ENCODE data around the gene STARD7.

Gene STARD7

DNA sequence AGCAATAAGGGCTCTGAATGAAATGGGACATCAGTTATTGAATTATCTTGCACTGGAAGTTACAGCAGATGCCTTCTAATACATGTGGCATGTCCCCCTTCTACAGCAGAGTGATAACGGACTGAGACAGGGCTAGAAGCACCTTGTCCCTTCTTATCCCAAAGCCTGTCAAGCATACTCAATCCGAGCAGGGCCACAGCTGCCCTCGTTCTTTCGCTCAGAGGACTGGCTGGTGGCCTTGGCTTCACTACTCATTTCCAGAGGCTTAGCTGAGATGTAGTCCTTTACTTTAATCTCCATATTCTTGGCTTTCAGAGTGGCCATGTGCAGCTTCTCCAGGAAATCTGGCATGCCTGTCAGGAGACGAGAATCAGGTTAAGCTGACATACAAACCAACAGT lies 22.1 kb downstream of the STARD7 start:
- no peak overlapping the region for H3K9ac ChIP-seq (ENCODE audit: low read depth, low read length)
- no peaks in the 10 kb centered on the region for H3K27me3 ChIP-seq (ENCODE audit: control insufficient read depth, insufficient read depth, low read length)
- H3K36me3 ChIP-seq (ENCODE audit: control insufficient read depth, insufficient read depth, low read length) = peaks cover 33% of the 10 kb centered on the region
- no peaks in the 10 kb centered on the region for H3K4me1 ChIP-seq (ENCODE audit: control insufficient read depth, insufficient read depth, low read length)
- H3K4me3 ChIP-seq (ENCODE audit: low read depth, low read length) = no peak overlapping the region
- no peaks in the 10 kb centered on the region for H3K9me3 ChIP-seq (ENCODE audit: control insufficient read depth, insufficient read depth, low read length)

DNA sequence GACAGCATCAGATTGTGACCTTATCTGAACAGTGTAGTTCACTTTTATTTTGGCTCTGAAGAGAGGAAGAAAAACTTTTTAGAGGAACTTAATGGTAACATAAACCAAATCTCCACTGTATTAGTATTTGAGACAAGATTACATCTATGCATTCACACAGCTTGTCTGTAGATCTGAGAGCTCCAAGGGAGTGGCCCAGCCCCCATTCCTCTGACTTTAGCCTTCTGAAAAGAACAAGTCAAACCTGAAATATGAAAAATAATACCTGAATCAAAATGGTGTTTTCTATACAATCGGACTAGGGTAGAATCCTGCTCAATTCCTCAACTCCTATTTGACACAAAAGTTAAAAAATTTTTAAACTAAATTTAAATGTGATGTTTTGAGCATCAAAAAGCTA lies 23.1 kb downstream of the STARD7 start:
- Histone ChIP-seq H3K4me1 (ENCODE audit: control insufficient read depth, insufficient read depth, low read length) (no peaks in the 10 kb centered on the region), H3K9ac (ENCODE audit: low read depth, low read length) (no peak overlapping the region), H3K4me3 (ENCODE audit: low read depth, low read length) (no peak overlapping the region), H3K36me3 (ENCODE audit: control insufficient read depth, insufficient read depth, low read length) (peaks cover 30% of the 10 kb centered on the region), H3K9me3 (ENCODE audit: control insufficient read depth, insufficient read depth, low read length) (no peaks in the 10 kb centered on the region), H3K27me3 (ENCODE audit: control insufficient read depth, insufficient read depth, low read length) (no peaks in the 10 kb centered on the region)

DNA sequence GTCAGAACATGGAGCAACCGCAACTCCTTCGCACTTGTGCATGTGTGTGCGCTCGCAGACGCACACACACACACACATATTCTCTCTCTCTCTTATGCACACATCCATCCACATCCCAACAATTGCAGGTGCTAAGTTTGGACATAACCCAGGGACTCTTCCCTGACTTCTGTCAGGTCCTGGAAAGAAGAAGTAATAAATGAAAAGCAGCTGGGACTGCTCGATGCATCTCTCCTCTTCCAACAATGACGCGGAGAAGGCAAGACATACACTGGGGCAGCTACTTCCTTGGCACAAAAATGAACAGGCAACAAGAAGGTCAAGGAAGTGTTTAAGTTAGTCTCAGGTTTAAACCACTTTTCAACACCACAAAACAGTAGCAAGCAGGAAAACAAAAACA lies 23.6 kb downstream of the STARD7 start:
- H3K9ac ChIP-seq (ENCODE audit: low read depth, low read length) = no peak overlapping the region
- peaks cover 29% of the 10 kb centered on the region for H3K36me3 ChIP-seq (ENCODE audit: control insufficient read depth, insufficient read depth, low read length)
- no peak overlapping the region for H3K4me3 ChIP-seq (ENCODE audit: low read depth, low read length)

DNA sequence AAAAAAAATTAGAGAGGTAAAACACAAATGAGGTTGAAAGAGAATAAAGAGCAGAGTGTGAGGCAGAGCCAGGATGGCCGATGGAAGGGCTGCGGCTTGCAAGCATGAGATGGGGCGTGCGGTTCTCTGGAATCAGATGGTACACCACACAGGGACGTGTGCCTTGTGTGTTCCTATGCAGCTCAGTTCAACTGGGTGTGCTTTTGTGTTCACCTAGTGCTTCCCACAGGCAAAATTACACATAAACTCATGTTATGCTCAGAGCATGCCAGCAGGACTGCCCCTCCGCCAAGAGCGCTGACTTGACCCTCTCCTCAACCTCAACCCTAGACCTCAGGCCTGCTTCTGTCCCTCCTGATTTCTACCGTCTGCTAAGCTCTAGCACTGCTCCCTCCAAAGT lies 24.4 kb downstream of the STARD7 start:
- Histone ChIP-seq H3K4me1 (ENCODE audit: control insufficient read depth, insufficient read depth, low read length) (no peaks in the 10 kb centered on the region), H3K9ac (ENCODE audit: low read depth, low read length) (no peak overlapping the region), H3K36me3 (ENCODE audit: control insufficient read depth, insufficient read depth, low read length) (peaks cover 28% of the 10 kb centered on the region), H3K9me3 (ENCODE audit: control insufficient read depth, insufficient read depth, low read length) (no peaks in the 10 kb centered on the region), H3K4me3 (ENCODE audit: low read depth, low read length) (no peak overlapping the region), H3K27me3 (ENCODE audit: control insufficient read depth, insufficient read depth, low read length) (no peaks in the 10 kb centered on the region)

More for the DNA sequence above, 23.6 kb downstream of the STARD7 start:
- no peaks in the 10 kb centered on the region for H3K27me3 ChIP-seq (ENCODE audit: control insufficient read depth, insufficient read depth, low read length)
- H3K9me3 ChIP-seq (ENCODE audit: control insufficient read depth, insufficient read depth, low read length) = no peaks in the 10 kb centered on the region
- no peaks in the 10 kb centered on the region for H3K4me1 ChIP-seq (ENCODE audit: control insufficient read depth, insufficient read depth, low read length)

DNA sequence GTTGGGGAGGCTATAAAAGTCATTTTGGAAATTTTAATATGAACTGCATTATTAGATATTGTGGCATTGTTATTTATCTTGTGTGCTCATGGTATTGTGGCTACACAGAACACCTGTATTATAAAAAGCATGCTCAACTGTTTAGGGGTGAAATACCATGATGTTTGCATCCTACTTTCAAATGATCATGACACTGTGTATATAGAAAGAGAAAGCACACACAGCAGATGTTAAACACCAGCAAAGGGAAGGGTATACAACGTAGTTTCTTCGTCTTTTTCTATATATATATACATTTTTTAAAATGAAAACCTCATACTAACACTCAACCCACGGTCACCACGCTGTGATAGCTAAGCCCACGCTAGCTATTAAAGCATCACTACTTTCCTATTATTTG lies 27.1 kb downstream of the STARD7 start:
- peaks cover 15% of the 10 kb centered on the region for H3K36me3 ChIP-seq (ENCODE audit: control insufficient read depth, insufficient read depth, low read length)
- no peaks in the 10 kb centered on the region for H3K27me3 ChIP-seq (ENCODE audit: control insufficient read depth, insufficient read depth, low read length)
- H3K9ac ChIP-seq (ENCODE audit: low read depth, low read length) = no peak overlapping the region
- H3K4me1 ChIP-seq (ENCODE audit: control insufficient read depth, insufficient read depth, low read length) = no peaks in the 10 kb centered on the region
- no peak overlapping the region for H3K4me3 ChIP-seq (ENCODE audit: low read depth, low read length)
- no peaks in the 10 kb centered on the region for H3K9me3 ChIP-seq (ENCODE audit: control insufficient read depth, insufficient read depth, low read length)

DNA sequence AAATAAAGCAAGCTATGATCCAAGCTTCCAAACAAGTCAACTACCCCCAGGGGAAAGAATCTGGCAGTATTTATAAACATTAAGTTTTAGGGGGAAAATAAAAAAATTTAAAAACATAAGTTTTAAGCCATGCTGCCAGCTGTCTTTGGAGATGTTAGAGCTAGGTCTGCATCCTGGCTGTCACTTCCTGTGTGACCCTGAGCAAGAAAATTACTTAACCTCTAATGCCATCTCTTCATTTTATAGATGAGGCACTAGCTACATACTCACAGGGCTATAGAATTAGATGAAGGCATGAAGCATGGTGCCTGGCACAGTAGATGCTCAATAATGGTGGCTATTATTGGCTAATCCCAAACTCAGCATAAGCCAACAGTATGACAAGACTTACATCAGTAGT lies 28.1 kb downstream of the STARD7 start:
- Histone ChIP-seq H3K4me1 (ENCODE audit: control insufficient read depth, insufficient read depth, low read length) (no peaks in the 10 kb centered on the region), H3K4me3 (ENCODE audit: low read depth, low read length) (no peak overlapping the region), H3K36me3 (ENCODE audit: control insufficient read depth, insufficient read depth, low read length) (peaks cover 5% of the 10 kb centered on the region), H3K27me3 (ENCODE audit: control insufficient read depth, insufficient read depth, low read length) (no peaks in the 10 kb centered on the region), H3K9ac (ENCODE audit: low read depth, low read length) (no peak overlapping the region), H3K9me3 (ENCODE audit: control insufficient read depth, insufficient read depth, low read length) (no peaks in the 10 kb centered on the region)

DNA sequence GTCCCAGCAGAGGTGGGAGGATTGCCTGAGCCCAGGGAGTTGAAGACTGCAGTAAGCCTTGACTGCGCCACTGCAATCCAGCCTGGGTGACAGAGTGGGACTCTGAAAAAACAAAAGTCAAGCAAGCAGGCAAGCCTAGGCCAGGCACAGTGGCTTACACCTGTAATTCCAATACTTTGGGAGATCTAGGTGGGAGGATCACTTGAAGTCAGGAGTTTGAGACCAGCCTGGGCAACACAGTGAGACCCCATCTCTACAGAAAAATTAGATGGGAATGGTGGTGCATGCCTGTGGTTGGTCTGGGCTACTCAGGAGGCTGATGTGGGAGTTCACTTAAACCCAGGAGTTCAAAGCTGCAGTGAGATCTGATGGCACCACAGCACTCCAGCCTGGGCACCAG lies 28.6 kb downstream of the STARD7 start:
- no peaks in the 10 kb centered on the region for H3K27me3 ChIP-seq (ENCODE audit: control insufficient read depth, insufficient read depth, low read length)
- peaks cover 5% of the 10 kb centered on the region for H3K36me3 ChIP-seq (ENCODE audit: control insufficient read depth, insufficient read depth, low read length)
- H3K9me3 ChIP-seq (ENCODE audit: control insufficient read depth, insufficient read depth, low read length) = no peaks in the 10 kb centered on the region
- no peaks in the 10 kb centered on the region for H3K4me1 ChIP-seq (ENCODE audit: control insufficient read depth, insufficient read depth, low read length)
- H3K9ac ChIP-seq (ENCODE audit: low read depth, low read length) = no peak overlapping the region
- no peak overlapping the region for H3K4me3 ChIP-seq (ENCODE audit: low read depth, low read length)

DNA sequence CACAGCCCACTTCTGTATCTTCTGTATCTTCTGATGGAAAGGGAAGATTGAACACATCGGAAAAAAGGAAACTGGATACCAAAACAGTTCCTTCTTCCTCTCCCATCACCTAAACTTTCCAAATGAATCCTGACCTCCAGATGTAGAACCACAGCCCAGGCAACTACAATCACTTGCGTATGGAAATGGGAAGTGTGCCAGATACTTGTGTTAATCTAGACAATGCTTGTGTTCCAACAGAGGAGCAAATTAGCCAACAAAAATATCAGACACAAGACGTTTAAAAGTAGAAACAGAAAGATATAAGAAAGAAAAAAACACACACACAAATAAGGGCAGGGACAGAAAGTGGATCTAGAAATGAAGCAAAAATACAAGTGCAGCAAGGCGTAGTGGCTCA lies 32.0 kb downstream of the STARD7 start:
- H3K4me3 ChIP-seq (ENCODE audit: low read depth, low read length) = no peak overlapping the region
- no peak overlapping the region for H3K9ac ChIP-seq (ENCODE audit: low read depth, low read length)
- H3K36me3 ChIP-seq (ENCODE audit: control insufficient read depth, insufficient read depth, low read length) = no peaks in the 10 kb centered on the region
- no peaks in the 10 kb centered on the region for H3K27me3 ChIP-seq (ENCODE audit: control insufficient read depth, insufficient read depth, low read length)
- no peaks in the 10 kb centered on the region for H3K4me1 ChIP-seq (ENCODE audit: control insufficient read depth, insufficient read depth, low read length)
- no peaks in the 10 kb centered on the region for H3K9me3 ChIP-seq (ENCODE audit: control insufficient read depth, insufficient read depth, low read length)

DNA sequence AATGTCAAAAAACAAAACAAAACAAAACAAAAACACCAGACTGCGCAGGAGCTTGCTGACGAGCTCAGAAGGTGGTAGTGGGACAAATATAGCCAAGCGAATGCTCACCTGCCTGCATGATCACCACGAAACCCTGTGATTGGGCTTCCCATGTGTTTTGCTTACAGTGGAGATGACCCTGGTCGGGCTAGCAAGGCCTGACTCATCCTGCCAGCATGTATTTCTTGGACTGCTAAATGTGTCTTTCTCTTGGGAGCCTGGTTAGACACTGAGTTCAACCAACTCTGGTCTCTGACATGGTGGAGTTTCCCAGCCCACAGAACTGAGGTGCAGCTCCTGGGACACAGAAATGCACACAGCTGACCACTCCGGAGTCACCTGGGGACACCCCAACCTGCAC lies 32.7 kb downstream of the STARD7 start:
- Histone ChIP-seq H3K4me1 (ENCODE audit: control insufficient read depth, insufficient read depth, low read length) (no peaks in the 10 kb centered on the region), H3K9me3 (ENCODE audit: control insufficient read depth, insufficient read depth, low read length) (no peaks in the 10 kb centered on the region), H3K4me3 (ENCODE audit: low read depth, low read length) (no peak overlapping the region), H3K9ac (ENCODE audit: low read depth, low read length) (no peak overlapping the region), H3K36me3 (ENCODE audit: control insufficient read depth, insufficient read depth, low read length) (no peaks in the 10 kb centered on the region), H3K27me3 (ENCODE audit: control insufficient read depth, insufficient read depth, low read length) (no peaks in the 10 kb centered on the region)

DNA sequence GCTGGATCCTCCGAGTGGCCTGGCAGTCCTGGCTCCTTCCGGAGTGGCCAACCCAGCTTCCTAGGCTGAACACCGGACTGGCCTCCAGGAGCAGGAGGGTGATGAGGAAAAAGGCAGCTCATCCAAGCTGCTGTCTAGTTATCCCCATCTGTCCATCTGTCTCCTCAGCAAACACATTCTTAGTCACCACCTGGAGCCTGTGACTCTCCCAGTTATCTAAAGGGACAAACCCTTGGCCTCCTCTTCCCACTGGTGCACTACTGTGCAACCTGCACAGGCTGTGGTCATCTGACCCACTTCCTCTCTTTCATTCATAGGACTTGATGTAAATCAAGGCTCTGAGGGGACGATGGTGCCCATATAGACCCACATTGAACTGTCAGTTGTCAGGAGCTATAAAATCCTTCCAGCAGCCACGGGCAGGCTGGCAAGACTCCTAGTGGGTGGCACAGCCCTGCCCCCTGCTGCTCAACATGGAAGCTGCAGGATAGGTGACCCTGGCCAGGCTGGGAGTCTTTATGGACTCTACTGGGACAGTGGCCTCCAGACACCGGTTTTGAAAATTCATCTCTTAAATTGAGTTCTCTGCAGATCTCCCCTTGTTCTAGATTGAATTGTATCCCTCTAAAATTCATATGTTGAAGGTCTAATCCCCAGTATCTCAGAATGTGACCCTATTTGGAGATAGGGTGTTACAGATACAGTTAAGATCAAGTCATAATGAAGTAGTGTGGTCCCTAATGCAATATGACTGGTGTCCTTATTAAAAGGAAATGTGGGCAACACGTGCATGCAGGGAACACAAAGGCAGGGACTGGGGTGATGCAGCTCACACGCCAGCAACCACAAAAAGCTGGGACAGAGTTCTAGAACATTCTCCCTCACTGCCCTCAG lies 34.1 kb downstream of the STARD7 start:
- Histone ChIP-seq H3K4me1 (ENCODE audit: control insufficient read depth, insufficient read depth, low read length) (no peaks in the 10 kb centered on the region), H3K36me3 (ENCODE audit: control insufficient read depth, insufficient read depth, low read length) (no peaks in the 10 kb centered on the region)

DNA sequence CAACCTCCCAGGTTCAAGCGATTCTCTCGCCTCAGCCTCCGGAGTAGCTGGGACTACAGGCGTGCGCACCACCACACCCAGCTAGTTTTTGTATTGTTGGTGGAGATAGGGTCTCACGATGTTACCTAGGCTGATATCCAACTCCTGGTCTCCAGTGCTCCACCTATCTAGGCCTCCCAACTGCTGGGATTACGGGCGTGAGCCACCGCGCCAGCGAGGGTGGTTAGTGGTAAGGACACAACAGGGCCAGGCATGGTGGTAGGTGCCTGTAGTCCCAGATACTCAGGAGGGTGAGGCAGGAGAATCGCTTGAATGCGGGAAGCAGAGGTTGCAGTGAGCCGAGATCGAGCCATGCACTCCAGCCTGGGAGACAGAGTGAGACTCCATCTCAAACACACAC lies 36.8 kb downstream of the STARD7 start:
- Histone ChIP-seq H3K4me3 (ENCODE audit: low read depth, low read length) (no peak overlapping the region), H3K9ac (ENCODE audit: low read depth, low read length) (no peak overlapping the region), H3K27me3 (ENCODE audit: control insufficient read depth, insufficient read depth, low read length) (no peaks in the 10 kb centered on the region), H3K9me3 (ENCODE audit: control insufficient read depth, insufficient read depth, low read length) (no peaks in the 10 kb centered on the region), H3K4me1 (ENCODE audit: control insufficient read depth, insufficient read depth, low read length) (no peaks in the 10 kb centered on the region), H3K36me3 (ENCODE audit: control insufficient read depth, insufficient read depth, low read length) (no peaks in the 10 kb centered on the region)

More for the DNA sequence above, 34.1 kb downstream of the STARD7 start:
- Histone ChIP-seq H3K9me3 (ENCODE audit: control insufficient read depth, insufficient read depth, low read length) (no peaks in the 10 kb centered on the region), H3K9ac (ENCODE audit: low read depth, low read length) (no peak overlapping the region), H3K27me3 (ENCODE audit: control insufficient read depth, insufficient read depth, low read length) (no peaks in the 10 kb centered on the region), H3K4me3 (ENCODE audit: low read depth, low read length) (no peak overlapping the region)

DNA sequence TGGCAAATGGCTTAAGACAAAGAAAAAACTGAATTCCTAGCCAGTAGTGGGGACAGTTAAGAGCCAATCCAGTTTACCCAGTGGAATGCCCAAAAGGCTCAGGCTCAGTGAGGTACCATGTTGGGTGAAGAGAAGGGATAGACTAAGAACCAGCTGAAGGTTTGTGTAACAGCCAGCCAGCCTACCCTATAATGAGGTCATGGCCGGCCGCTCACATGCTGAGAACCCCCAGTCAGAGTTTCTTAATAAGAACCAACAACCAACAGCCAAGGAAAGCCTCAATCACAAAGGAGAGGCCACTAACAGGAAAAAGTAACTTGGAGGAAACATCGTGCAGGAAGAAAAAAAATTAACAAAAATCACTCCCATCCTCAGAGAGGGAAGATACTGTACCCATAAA lies 38.0 kb downstream of the STARD7 start:
- no peaks in the 10 kb centered on the region for H3K36me3 ChIP-seq (ENCODE audit: control insufficient read depth, insufficient read depth, low read length)
- H3K4me1 ChIP-seq (ENCODE audit: control insufficient read depth, insufficient read depth, low read length) = no peaks in the 10 kb centered on the region

More for the DNA sequence above, 38.0 kb downstream of the STARD7 start:
- Histone ChIP-seq H3K27me3 (ENCODE audit: control insufficient read depth, insufficient read depth, low read length) (no peaks in the 10 kb centered on the region), H3K9ac (ENCODE audit: low read depth, low read length) (no peak overlapping the region), H3K9me3 (ENCODE audit: control insufficient read depth, insufficient read depth, low read length) (no peaks in the 10 kb centered on the region), H3K4me3 (ENCODE audit: low read depth, low read length) (no peak overlapping the region)
